HG03460 (cell line): ENCODE measurements around the gene TICAM1.

Experiments
- ATAC-seq: cut with Tn5 transposase; IDR thresholded peaks from one replicate; pipeline ENCODE4 v1.9.1; 2021; ENCODE audit not compliant: unreplicated experiment

Gene TICAM1

GRCh38 chr19:4773047-4773640 lies 58.4 kb downstream of the TICAM1 start:
- no peak for ATAC-seq

- ATAC-seq: no peak
These were observed 58.9 kb downstream of the TICAM1 start for GRCh38 chr19:4772566-4772965.

- ATAC-seq: no peak
These were observed 62.4 kb downstream of the TICAM1 start for GRCh38 chr19:4768934-4769777.
